ENCODE measurements around the gene EXOG.

DNA sequence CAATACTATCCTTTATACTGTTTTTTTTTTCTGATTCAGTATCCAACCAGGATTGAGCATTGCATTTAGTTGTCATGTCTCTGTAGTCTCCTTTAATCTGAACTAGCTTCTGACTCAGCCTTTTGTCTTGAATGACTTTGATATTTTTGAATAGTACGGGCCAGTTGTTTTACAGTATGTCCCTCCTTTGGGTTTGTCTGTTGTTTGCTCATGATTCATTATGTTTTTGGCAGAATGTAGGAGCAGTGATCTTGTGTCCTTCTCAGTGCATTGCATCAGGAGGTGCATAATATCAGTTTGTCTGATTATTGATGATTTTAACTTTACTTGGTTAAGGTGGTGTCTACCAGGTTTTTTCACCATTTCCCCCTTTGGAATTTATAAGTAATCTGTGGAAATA is 20.5 kb downstream of the EXOG start:
- TF ChIP-seq, protein P1, sequence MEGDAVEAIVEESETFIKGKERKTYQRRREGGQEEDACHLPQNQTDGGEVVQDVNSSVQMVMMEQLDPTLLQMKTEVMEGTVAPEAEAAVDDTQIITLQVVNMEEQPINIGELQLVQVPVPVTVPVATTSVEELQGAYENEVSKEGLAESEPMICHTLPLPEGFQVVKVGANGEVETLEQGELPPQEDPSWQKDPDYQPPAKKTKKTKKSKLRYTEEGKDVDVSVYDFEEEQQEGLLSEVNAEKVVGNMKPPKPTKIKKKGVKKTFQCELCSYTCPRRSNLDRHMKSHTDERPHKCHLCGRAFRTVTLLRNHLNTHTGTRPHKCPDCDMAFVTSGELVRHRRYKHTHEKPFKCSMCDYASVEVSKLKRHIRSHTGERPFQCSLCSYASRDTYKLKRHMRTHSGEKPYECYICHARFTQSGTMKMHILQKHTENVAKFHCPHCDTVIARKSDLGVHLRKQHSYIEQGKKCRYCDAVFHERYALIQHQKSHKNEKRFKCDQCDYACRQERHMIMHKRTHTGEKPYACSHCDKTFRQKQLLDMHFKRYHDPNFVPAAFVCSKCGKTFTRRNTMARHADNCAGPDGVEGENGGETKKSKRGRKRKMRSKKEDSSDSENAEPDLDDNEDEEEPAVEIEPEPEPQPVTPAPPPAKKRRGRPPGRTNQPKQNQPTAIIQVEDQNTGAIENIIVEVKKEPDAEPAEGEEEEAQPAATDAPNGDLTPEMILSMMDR (IDR thresholded peaks at IDR 0.05): no peak
- TF ChIP-seq POLR2AphosphoS5 (IDR thresholded peaks at IDR 0.05): no peak
